KOPT-K1 (cell line): ENCODE results near the gene ADAMTS2.

ENCODE experiments used
- H3K27ac ChIP-seq: fragments of 200-600 bp; sonication (generic); 2 replicates; pipeline ENCODE4 v1.5.1; 2016; ENCODE audit warnings: antibody characterized with exemption, mild to moderate bottlenecking, low read depth, low read length; ENCODE audit not compliant: poor library complexity, severe bottlenecking
- H3K36me3 ChIP-seq: fragments of 200-600 bp; sonication (generic); 2 replicates; pipeline ENCODE4 v1.5.1; 2017; ENCODE audit warnings: antibody characterized with exemption, mild to moderate bottlenecking, low read length, moderate library complexity; ENCODE audit not compliant: insufficient read depth
- H3K9me3 ChIP-seq: fragments of 200-600 bp; sonication (generic); 2 replicates; pipeline ENCODE4 v1.5.1; 2017; ENCODE audit warnings: antibody characterized with exemption, low read length, mild to moderate bottlenecking; ENCODE audit not compliant: insufficient read depth, poor library complexity, severe bottlenecking

ADAMTS2 gene

DNA sequence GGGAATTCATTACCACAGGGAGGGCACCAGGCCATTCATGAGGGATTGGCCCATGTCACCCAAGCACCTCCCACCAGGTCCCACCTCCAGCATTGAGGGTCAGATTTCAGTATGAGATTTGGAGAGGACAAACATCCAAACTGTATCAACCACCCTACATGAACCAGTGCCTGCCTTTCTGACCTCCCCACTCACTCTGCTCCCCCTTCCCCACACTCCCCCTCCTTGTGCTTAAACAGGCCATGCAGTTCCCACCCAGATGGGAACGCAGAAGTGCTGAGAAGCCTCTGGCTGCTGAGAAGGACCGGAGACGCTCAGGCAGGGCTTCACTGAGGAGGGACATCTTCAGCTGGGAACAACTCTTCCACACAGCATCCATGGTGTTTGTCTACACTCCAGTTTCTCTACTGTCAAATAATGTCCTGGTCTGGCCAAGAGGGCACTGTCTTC lies 30.0 kb upstream of the ADAMTS2 start:
- no peaks in the 10 kb centered on the region for H3K9me3 ChIP-seq
- no peaks in the 10 kb centered on the region for H3K36me3 ChIP-seq
- H3K27ac ChIP-seq = no peak overlapping the region

- Histone ChIP-seq H3K9me3 (no peaks in the 10 kb centered on the region), H3K27ac (no peak overlapping the region)
These were observed 29.4 kb upstream of the ADAMTS2 start for GRCh38 chr5:179374506-179375235.

DNA sequence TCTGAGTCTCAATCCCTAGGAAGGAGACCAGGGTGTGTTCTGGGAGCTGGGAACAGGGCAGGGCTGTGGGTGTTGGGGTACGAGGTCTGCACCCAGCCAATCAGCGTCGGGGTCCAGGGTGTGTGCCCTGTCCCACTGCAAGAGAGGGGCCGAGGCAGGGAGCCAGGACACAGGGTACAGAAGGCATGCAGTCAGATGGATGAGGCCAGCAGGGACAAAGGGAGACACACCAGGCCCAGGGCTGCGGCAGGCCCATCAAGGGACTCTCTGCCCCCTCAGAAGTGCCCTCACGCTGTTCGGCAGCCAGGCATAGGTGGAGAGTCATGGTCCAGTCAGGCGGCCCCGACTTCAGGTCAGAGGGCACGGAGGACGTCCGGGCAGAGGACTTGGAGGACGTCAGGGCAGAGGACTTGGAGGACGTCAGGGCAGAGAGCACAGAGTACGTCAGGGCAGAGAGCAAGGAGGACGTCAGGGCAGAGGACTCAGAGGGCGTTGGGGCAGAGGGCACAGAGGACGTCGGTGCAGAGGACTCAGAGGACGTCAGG lies 28.8 kb upstream of the ADAMTS2 start:
- no peaks in the 10 kb centered on the region for H3K36me3 ChIP-seq
- H3K9me3 ChIP-seq = no peaks in the 10 kb centered on the region
- no peak overlapping the region for H3K27ac ChIP-seq

More at GRCh38 chr5:179374506-179375235, 29.4 kb upstream of the ADAMTS2 start:
- no peaks in the 10 kb centered on the region for H3K36me3 ChIP-seq

- no peak overlapping the region for H3K27ac ChIP-seq
- H3K9me3 ChIP-seq = no peaks in the 10 kb centered on the region
- H3K36me3 ChIP-seq = no peaks in the 10 kb centered on the region
These were observed 28.1 kb upstream of the ADAMTS2 start for GRCh38 chr5:179373101-179373934.

GRCh38 chr5:179371681-179372680 lies 26.7 kb upstream of the ADAMTS2 start:
- no peak overlapping the region for H3K27ac ChIP-seq
- H3K9me3 ChIP-seq = no peaks in the 10 kb centered on the region
- H3K36me3 ChIP-seq = no peaks in the 10 kb centered on the region

- Histone ChIP-seq H3K27ac (no peak overlapping the region), H3K9me3 (no peaks in the 10 kb centered on the region), H3K36me3 (no peaks in the 10 kb centered on the region)
These were observed 25.9 kb upstream of the ADAMTS2 start for GRCh38 chr5:179371121-179371510.

- Histone ChIP-seq H3K36me3 (no peaks in the 10 kb centered on the region), H3K9me3 (no peaks in the 10 kb centered on the region), H3K27ac (no peak overlapping the region)
These were observed 25.3 kb upstream of the ADAMTS2 start for GRCh38 chr5:179370490-179371120.

GRCh38 chr5:179369530-179369884 lies 24.2 kb upstream of the ADAMTS2 start:
- Histone ChIP-seq H3K27ac (no peak overlapping the region), H3K36me3 (no peaks in the 10 kb centered on the region), H3K9me3 (no peaks in the 10 kb centered on the region)

DNA sequence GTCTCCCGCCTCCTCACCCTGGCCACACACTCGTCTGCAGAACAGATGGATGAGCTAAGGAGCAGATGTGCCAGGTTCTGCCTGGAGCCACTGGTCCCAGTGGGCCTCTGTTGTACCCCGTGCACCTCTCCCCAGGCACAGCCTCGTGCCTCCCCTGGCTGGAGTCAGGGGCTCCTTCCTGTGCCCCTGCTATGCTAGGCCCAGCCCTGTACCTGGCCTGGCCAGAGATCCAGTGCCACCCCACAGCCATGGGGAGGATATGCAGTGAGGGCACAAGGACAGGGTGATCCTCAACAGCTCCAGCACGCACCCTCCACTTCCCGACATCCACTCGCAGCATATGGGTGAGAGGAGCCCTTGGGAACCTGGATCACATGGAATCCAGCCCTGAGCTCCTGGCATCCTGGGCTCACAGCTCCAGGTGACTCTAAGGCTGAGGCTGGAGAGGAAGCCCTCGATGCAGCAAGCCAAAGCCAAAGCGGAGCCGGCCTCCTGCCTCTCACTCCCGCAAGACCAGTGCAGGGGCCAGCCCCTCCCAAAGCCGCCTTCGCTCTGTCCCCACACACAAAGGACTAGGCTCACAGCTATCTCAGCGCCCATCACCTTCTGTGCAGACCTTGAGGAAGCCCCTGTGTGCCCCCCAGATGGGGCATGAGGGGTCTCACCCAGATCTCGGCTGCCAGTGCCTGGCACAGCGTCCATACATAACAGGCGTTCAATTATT lies 23.7 kb upstream of the ADAMTS2 start:
- no peaks in the 10 kb centered on the region for H3K9me3 ChIP-seq
- H3K36me3 ChIP-seq = no peaks in the 10 kb centered on the region
- no peak overlapping the region for H3K27ac ChIP-seq

DNA sequence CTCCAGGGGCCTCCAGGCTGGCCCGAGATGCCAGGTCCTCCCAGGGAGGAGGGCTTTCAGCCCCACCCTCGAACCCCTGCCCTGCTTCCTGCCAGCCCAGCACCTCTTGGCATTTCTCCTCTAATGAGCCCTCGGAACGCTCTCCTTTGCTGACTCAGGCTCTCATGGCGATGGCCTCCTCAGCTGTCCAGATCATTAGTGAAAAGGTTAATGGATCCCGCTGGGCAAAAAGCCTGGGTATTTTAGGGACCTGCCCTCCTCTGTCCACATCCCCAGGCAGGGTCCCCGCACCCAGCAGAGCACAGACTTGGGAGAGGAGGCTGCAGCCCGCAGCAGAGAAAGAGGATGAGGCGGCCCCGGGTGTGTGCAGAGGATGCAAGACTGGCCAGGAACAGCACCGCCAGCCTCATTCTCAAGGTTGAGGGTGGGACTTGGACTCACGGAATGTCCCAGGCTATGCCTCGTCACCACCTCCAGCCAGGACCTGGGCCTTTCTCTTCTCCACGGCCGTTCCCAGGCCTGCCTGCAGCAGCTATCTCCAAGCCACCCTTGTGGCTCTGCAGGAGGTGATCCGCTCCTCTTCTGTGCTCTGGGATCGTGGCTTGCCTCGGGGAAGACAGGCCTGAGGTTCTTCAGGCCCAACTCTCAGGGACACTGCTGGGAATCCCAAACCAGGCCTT lies 23.0 kb upstream of the ADAMTS2 start:
- Histone ChIP-seq H3K36me3 (no peaks in the 10 kb centered on the region), H3K27ac (no peak overlapping the region), H3K9me3 (peaks cover 4% of the 10 kb centered on the region)

DNA sequence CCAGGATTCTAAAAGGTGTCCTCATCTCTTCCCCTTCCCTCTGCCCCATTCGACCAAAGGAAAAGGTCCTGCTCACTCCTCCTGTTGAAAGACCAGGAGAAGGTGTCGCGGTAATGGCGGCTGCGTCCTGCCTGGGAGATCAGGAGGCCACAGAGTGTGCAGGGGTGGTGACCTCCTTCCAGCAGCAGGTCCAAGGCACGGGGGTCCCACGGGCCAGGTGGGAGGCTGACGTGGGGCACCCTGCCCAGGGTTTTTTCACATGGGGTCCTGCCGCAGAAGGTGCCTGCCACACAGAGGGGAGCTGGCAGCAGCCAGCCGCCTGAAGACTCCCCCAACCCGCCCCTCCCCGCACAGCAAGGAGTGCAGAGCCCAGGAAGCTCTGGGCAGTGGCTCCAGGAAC lies 22.2 kb upstream of the ADAMTS2 start:
- H3K27ac ChIP-seq = no peak overlapping the region
- H3K9me3 ChIP-seq = peaks cover 5% of the 10 kb centered on the region

GRCh38 chr5:179362355-179362754 lies 17.1 kb upstream of the ADAMTS2 start:
- Histone ChIP-seq H3K36me3 (no peaks in the 10 kb centered on the region), H3K27ac (no peak overlapping the region), H3K9me3 (peaks cover 5% of the 10 kb centered on the region)

More for the DNA sequence above, 22.2 kb upstream of the ADAMTS2 start:
- H3K36me3 ChIP-seq = no peaks in the 10 kb centered on the region

GRCh38 chr5:179361037-179361603 lies 15.9 kb upstream of the ADAMTS2 start:
- peaks cover 5% of the 10 kb centered on the region for H3K9me3 ChIP-seq
- no peaks in the 10 kb centered on the region for H3K36me3 ChIP-seq
- H3K27ac ChIP-seq = no peak overlapping the region
